AG04449 (cell line): ENCODE results near the gene RAB10.

ENCODE experiments used
- CTCF ChIA-PET: fragments of 350-600 bp; formaldehyde crosslinking; extraction: SDS; loops from one replicate; lab custom pipeline; 2021; ENCODE audit warnings: antibody characterized with exemption; lab: Yijun Ruan, JAX
- POLR2A ChIA-PET: fragments of 400-600, 350-600 bp; formaldehyde crosslinking; extraction: SDS; loops from one replicate; lab custom pipeline; 2020; ENCODE audit warnings: antibody characterized with exemption, inconsistent platforms; lab: Yijun Ruan, JAX
- DNase-seq: peaks from one replicate; pipeline ENCODE4 v3.0.0-alpha.2; 2010; ENCODE audit warnings: low read depth, low spot score
- H3K4me3 ChIP-seq: 2 replicates; pipeline ENCODE4 v1.5.1; 2011; ENCODE audit warnings: low read depth, mild to moderate bottlenecking, control low read depth, low read length
- CTCF ChIP-seq: IDR thresholded peaks from one replicate; pipeline ENCODE4 v1.5.1; 2011; ENCODE audit warnings: mild to moderate bottlenecking, moderate library complexity, low read length, control low read depth, inconsistent platforms; ENCODE audit not compliant: insufficient read depth; ENCODE audit errors: missing control alignments

RAB10 gene

GRCh38 chr2:26008095-26008494 lies 25.8 kb upstream of the RAB10 start:
- ChIA-PET CTCF (no interaction called here), POLR2A (no interaction called here)
- TF ChIP-seq CTCF: no peak
- no peak for DNase-seq
- no peak overlapping the region for H3K4me3 ChIP-seq

GRCh38 chr2:26008851-26009566 lies 24.9 kb upstream of the RAB10 start:
- ChIA-PET CTCF (interaction anchor here (1.2 to 1.6 kb wide), 3 partner anchors 9 to 19 kb away, joined by 4 to 6 read pairs (median 5); no protein-coding TSS in a partner anchor), POLR2A (no interaction called here)
- TF ChIP-seq CTCF: no peak
- no peak overlapping the region for H3K4me3 ChIP-seq
- DNase-seq: no peak

GRCh38 chr2:26009567-26009963 lies 24.3 kb upstream of the RAB10 start:
- H3K4me3 ChIP-seq: no peak overlapping the region
- no peak for TF ChIP-seq CTCF
- ChIA-PET POLR2A (no interaction called here), CTCF (interaction anchor here (1.2 to 1.6 kb wide), 3 partner anchors 8 to 20 kb away, joined by 4 to 6 read pairs (median 5); no protein-coding TSS in a partner anchor)
- DNase-seq: no peak

GRCh38 chr2:26010943-26011342 lies 22.9 kb upstream of the RAB10 start:
- CTCF ChIA-PET: interaction anchor here (1.3 to 1.9 kb wide), 2 partner anchors 20 to 174 kb away, joined by 3 to 9 read pairs; no protein-coding TSS in a partner anchor
- POLR2A ChIA-PET: no interaction called here
- DNase-seq: no peak
- no peak overlapping the region for H3K4me3 ChIP-seq
- TF ChIP-seq CTCF: no peak

GRCh38 chr2:26011609-26011989 lies 22.3 kb upstream of the RAB10 start:
- no peak overlapping the region for H3K4me3 ChIP-seq
- no peak for DNase-seq
- ChIA-PET CTCF (interaction anchor here (1.0 to 1.9 kb wide), 3 partner anchors 20 to 173 kb away, joined by 3 to 9 read pairs (median 3); no protein-coding TSS in a partner anchor), POLR2A (no interaction called here)
- no peak for TF ChIP-seq CTCF

GRCh38 chr2:26011990-26012856 lies 21.7 kb upstream of the RAB10 start:
- DNase-seq: no peak
- CTCF ChIA-PET: interaction anchor here (1.0 to 1.9 kb wide), 3 partner anchors 21 to 173 kb away, joined by 3 to 9 read pairs (median 3); no protein-coding TSS in a partner anchor
- POLR2A ChIA-PET: interaction anchor here (0.9 kb wide), 1 partner anchor 22 kb away, joined by 3 read pairs; the partner anchor contains the start of gene RAB10
- no peak for TF ChIP-seq CTCF
- H3K4me3 ChIP-seq: no peak overlapping the region
